IMR-90 (cell line): Measurements from ENCODE around the gene SIK3. TPM values are rescaled to one million over a fixed set of nuclear protein-coding genes. Genes with fewer than 3 reads are reported as not detected.

Experiments
- ATAC-seq: fragments of 200-7000 bp; cut with Tn5 transposase; 2 replicates; pipeline ENCODE4 v1.9.1; 2020; ENCODE audit warnings: low read depth, mild to moderate bottlenecking, moderate library complexity
- BruUV-seq: library from RNA; stranded (reverse); fragments of 400-500 nt; replicated peaks from 2 replicates; lab custom pipeline; 2021; lab: Mats Ljungman, UMichigan
- CTCF ChIA-PET: fragments of 300-600 bp; formaldehyde crosslinking; extraction: SDS; loops from one replicate; lab custom pipeline; 2021; ENCODE audit warnings: antibody characterized with exemption; lab: Yijun Ruan, JAX
- POLR2A ChIA-PET: fragments of 300-600 bp; sonication (Branson Sonifier 250); formaldehyde crosslinking; loops from one replicate; lab custom pipeline; 2022; ENCODE audit warnings: antibody characterized with exemption; ENCODE audit not compliant: unreplicated experiment; lab: Charles Lee
- DNase-seq: peaks from one replicate; pipeline ENCODE4 v3.0.0; 2013
- H2AFZ ChIP-seq: replicated peaks from 2 replicates; pipeline ENCODE3; 2013; ENCODE audit warnings: low read length, mild to moderate bottlenecking; ENCODE audit not compliant: poor library complexity
- H2AK5ac ChIP-seq: 2 replicates; pipeline ENCODE4 v1.6.1; 2013; ENCODE audit warnings: low read depth, low read length, inconsistent platforms
- H2AK9ac ChIP-seq: replicated peaks from 2 replicates; pipeline ENCODE3; 2013; ENCODE audit warnings: mild to moderate bottlenecking, low read depth, low read length, moderate library complexity; ENCODE audit not compliant: poor library complexity
- H2BK120ac ChIP-seq: 2 replicates; pipeline ENCODE4 v1.6.1; 2013; ENCODE audit warnings: low read depth, low read length, inconsistent platforms
- H2BK15ac ChIP-seq: 3 replicates; pipeline ENCODE4 v1.6.1; 2013; ENCODE audit warnings: low read depth, low read length, inconsistent platforms
- H2BK20ac ChIP-seq: 2 replicates; pipeline ENCODE4 v1.6.1; 2013; ENCODE audit warnings: low read depth, mild to moderate bottlenecking, inconsistent platforms, low read length, moderate library complexity
- H2BK5ac ChIP-seq: 2 replicates; pipeline ENCODE4 v1.6.1; 2013; ENCODE audit warnings: mild to moderate bottlenecking, low read depth, low read length, inconsistent platforms; ENCODE audit not compliant: poor library complexity, severe bottlenecking
- H3K14ac ChIP-seq: replicated peaks from 2 replicates; pipeline ENCODE4 v1.6.1; 2013; ENCODE audit warnings: low read depth, low read length, inconsistent platforms
- H3K18ac ChIP-seq: 2 replicates; pipeline ENCODE4 v1.6.1; 2013; ENCODE audit warnings: low read depth, low read length, control low read depth
- H3K23ac ChIP-seq: 2 replicates; pipeline ENCODE4 v1.6.1; 2013; ENCODE audit warnings: low read depth, low read length, inconsistent platforms
- H3K27ac ChIP-seq: 2 replicates; pipeline ENCODE4 v1.5.1; 2013; ENCODE audit warnings: mild to moderate bottlenecking, control low read depth, low read length; ENCODE audit not compliant: insufficient read depth
- H3K27me3 ChIP-seq: 2 replicates; pipeline ENCODE4 v1.6.1; 2013; ENCODE audit warnings: low read length; ENCODE audit not compliant: control insufficient read depth, insufficient read depth
- H3K36me3 ChIP-seq: 2 replicates; pipeline ENCODE4 v1.6.1; 2013; ENCODE audit warnings: low read length, mixed read lengths; ENCODE audit not compliant: control insufficient read depth, insufficient read depth
- H3K4ac ChIP-seq: 2 replicates; pipeline ENCODE4 v1.6.1; 2013; ENCODE audit warnings: low read depth, low read length, inconsistent platforms
- H3K4me1 ChIP-seq: 2 replicates; pipeline ENCODE4 v1.6.1; 2013; ENCODE audit warnings: low read length, mixed read lengths; ENCODE audit not compliant: control insufficient read depth, insufficient read depth
- H3K4me2 ChIP-seq: 2 replicates; pipeline ENCODE4 v1.6.1; 2013; ENCODE audit warnings: low read depth, mild to moderate bottlenecking, control low read depth, low read length, moderate library complexity
- H3K4me3 ChIP-seq: 2 replicates; pipeline ENCODE4 v1.5.1; 2013; ENCODE audit warnings: low read depth, mild to moderate bottlenecking, control low read depth, low read length, moderate library complexity; ENCODE audit not compliant: insufficient read depth
- H3K56ac ChIP-seq: 2 replicates; pipeline ENCODE4 v1.6.1; 2013; ENCODE audit warnings: low read length, inconsistent platforms; ENCODE audit not compliant: insufficient read depth; ENCODE audit errors: extremely low read depth
- H3K79me1 ChIP-seq, 2 experiments: 2 replicates each; pipeline ENCODE4 v1.6.1; 2013; ENCODE audit warnings: low read length in 2 of 2, inconsistent platforms in 1 of 2, low read depth in 1 of 2
- H3K9ac ChIP-seq: 2 replicates; pipeline ENCODE4 v1.6.1; 2013; ENCODE audit warnings: low read depth, low read length, control low read depth
- H3K9me1 ChIP-seq: 2 replicates; pipeline ENCODE4 v1.6.1; 2013; ENCODE audit warnings: low read length, inconsistent platforms; ENCODE audit not compliant: insufficient read depth
- H3K9me3 ChIP-seq: 2 replicates; pipeline ENCODE4 v1.6.1; 2013; ENCODE audit warnings: low read length; ENCODE audit not compliant: control insufficient read depth, insufficient read depth
- H4K20me1 ChIP-seq: 2 replicates; pipeline ENCODE4 v1.6.1; 2013; ENCODE audit warnings: low read length, inconsistent platforms; ENCODE audit not compliant: insufficient read depth
- H4K5ac ChIP-seq: 2 replicates; pipeline ENCODE4 v1.6.1; 2013; ENCODE audit warnings: mild to moderate bottlenecking, low read depth, low read length, control low read depth
- H4K8ac ChIP-seq, 2 experiments: 2 replicates each; pipeline ENCODE4 v1.6.1; 2013; ENCODE audit warnings: low read depth in 2 of 2, low read length in 2 of 2, control low read depth in 1 of 2, inconsistent platforms in 1 of 2
- H4K91ac ChIP-seq: 2 replicates; pipeline ENCODE4 v1.6.1; 2013; ENCODE audit warnings: low read depth, low read length, inconsistent platforms; ENCODE audit not compliant: insufficient read depth
- BHLHE40 ChIP-seq: fragments of 150-350 bp; IDR thresholded peaks from 2 replicates; pipeline ENCODE4 v1.6.1; 2016; ENCODE audit warnings: mild to moderate bottlenecking, low read depth, low read length
- CEBPB ChIP-seq: IDR thresholded peaks from 2 replicates; pipeline ENCODE4 v1.6.1; 2012; ENCODE audit warnings: low read depth, low read length, improper control_type of control experiment
- CHD1 ChIP-seq: IDR thresholded peaks from 2 replicates; pipeline ENCODE4 v1.6.1; 2012; ENCODE audit warnings: low read depth, low read length, improper control_type of control experiment
- CTCF ChIP-seq: conservative IDR thresholded peaks from 2 replicates; pipeline ENCODE4 v1.5.1; 2012; ENCODE audit warnings: mild to moderate bottlenecking, low read depth, low read length, improper control_type of control experiment
- ELK1 ChIP-seq: fragments of 150-350 bp; IDR thresholded peaks from 2 replicates; pipeline ENCODE4 v1.6.1; 2016; ENCODE audit warnings: low read depth, mild to moderate bottlenecking, low read length, moderate library complexity, borderline replicate concordance
- FOS ChIP-seq: fragments of 150-350 bp; IDR thresholded peaks from 2 replicates; pipeline ENCODE4 v1.6.1; 2016; ENCODE audit warnings: low read depth, low read length
- MAFK ChIP-seq: IDR thresholded peaks from 2 replicates; pipeline ENCODE4 v1.6.1; 2012; ENCODE audit warnings: low read depth, low read length, improper control_type of control experiment
- MAZ ChIP-seq: IDR thresholded peaks from 2 replicates; pipeline ENCODE4 v1.6.1; 2012; ENCODE audit warnings: low read depth, mild to moderate bottlenecking, low read length, improper control_type of control experiment, moderate library complexity, borderline replicate concordance
- MXI1 ChIP-seq: IDR thresholded peaks from 2 replicates; pipeline ENCODE4 v1.6.1; 2012; ENCODE audit warnings: low read depth, mild to moderate bottlenecking, low read length, moderate library complexity, borderline replicate concordance
- NFE2L2 ChIP-seq: fragments of 150-350 bp; IDR thresholded peaks from 2 replicates; pipeline ENCODE4 v1.6.1; 2016; ENCODE audit warnings: low read depth, mild to moderate bottlenecking, low read length
- POLR2A ChIP-seq: IDR thresholded peaks from 2 replicates; pipeline ENCODE4 v1.6.1; 2012; ENCODE audit warnings: mild to moderate bottlenecking, low read depth, low read length
- RAD21 ChIP-seq: IDR thresholded peaks from 2 replicates; pipeline ENCODE4 v1.6.1; 2012; ENCODE audit warnings: low read length, improper control_type of control experiment
- RCOR1 ChIP-seq: IDR thresholded peaks from 2 replicates; pipeline ENCODE4 v1.6.1; 2012; ENCODE audit warnings: mild to moderate bottlenecking, low read length, improper control_type of control experiment; ENCODE audit not compliant: insufficient replicate concordance
- RFX5 ChIP-seq: IDR thresholded peaks from 2 replicates; pipeline ENCODE4 v1.8.0; 2012; ENCODE audit warnings: low read depth, mild to moderate bottlenecking, low read length, moderate library complexity
- SMC3 ChIP-seq: fragments of 150-350 bp; IDR thresholded peaks from 2 replicates; pipeline ENCODE4 v1.6.1; 2016; ENCODE audit warnings: low read depth, mild to moderate bottlenecking, antibody characterized with exemption, low read length, moderate library complexity
- USF2 ChIP-seq: fragments of 150-350 bp; IDR thresholded peaks from 2 replicates; pipeline ENCODE4 v1.6.1; 2017; ENCODE audit warnings: mild to moderate bottlenecking, antibody characterized with exemption, low read length, low read depth
- WGBS, 2 experiments: methylation state at CpG; one replicate each; pipeline versions ENCODE4 v1.1.5 to v1.1.7; 2013; ENCODE audit warnings: missing lambda C conversion rate in 2 of 2; ENCODE audit not compliant: insufficient read length in 1 of 2; ENCODE audit errors: extremely low coverage in 2 of 2; 5-methylcytosine and 5-hydroxymethylcytosine counted together
- dilution Hi-C: fragments of 300-500 bp; cut with HindIII; formaldehyde crosslinking; loops from one replicate; pipeline ENCODE4 v1.14.3; 2018; ENCODE audit warnings: low sequenced_read_pairs; ENCODE audit not compliant: unreplicated experiment
- in situ Hi-C: fragments of 300-500 bp; cut with MboI; formaldehyde crosslinking; loops from 3 replicates; pipeline ENCODE4 v1.14.3; 2019; ENCODE audit warnings: low sequenced_read_pairs, inconsistent platforms, mixed read lengths
- intact Hi-C: fragments of 100-400 bp; cut with micrococcal nuclease; formaldehyde crosslinking; loops from 2 replicates; pipeline ENCODE4 v1.10.0; 2022
- polyA plus RNA-seq, 3 experiments: library from polyadenylated mRNA; depleted of rRNA; stranded (reverse); fragments of >200 nt; gene quantifications; 2 replicates each; pipeline ENCODE4 v1.2.3, GENCODE V29; 2012; ENCODE audit warnings: low replicate concordance in 1 of 3
- total RNA-seq: library from RNA; depleted of rRNA; stranded (reverse); fragments of >200 nt; gene quantifications from 2 replicates; pipeline ENCODE4 v1.2.3, GENCODE V29; 2012

Gene SIK3
- total and polyA plus RNA-seq, 2 of the 4 experiments (the other 2 are of a cell fraction): 8.2 to 9.1 TPM

GRCh38 chr11:116939499-116939898, 158.7 kb downstream of the SIK3 start:
- CTCF ChIA-PET: no interaction called here
- no TSS peak for BruUV-seq
- no peaks in the 10 kb centered on the region for H4K20me1 ChIP-seq
- H3K4me1 ChIP-seq: no peaks in the 10 kb centered on the region
- ATAC-seq (no peak), DNase-seq (no peak)
- H3K27me3 ChIP-seq: no peaks in the 10 kb centered on the region
- peaks cover 3% of the 10 kb centered on the region; the same call in 1 of the 2 replicates for H3K36me3 ChIP-seq
- peaks cover 4 to 5% of the 10 kb centered on the region in 2 experiments; a peak in 3 of 4 replicates for H3K79me1 ChIP-seq
- no CpG with 5 or more reads among the region's 1 CpG for WGBS, 2 experiments
- POLR2A ChIA-PET: no interaction called here
- no peak overlapping the region for H3K56ac ChIP-seq
- no peaks in the 10 kb centered on the region for H3K9me1 ChIP-seq
- no peak overlapping the region for H2AK9ac ChIP-seq
- no peak overlapping the region for H3K18ac ChIP-seq
- no peaks in the 10 kb centered on the region for H3K9me3 ChIP-seq
- H3K14ac ChIP-seq: no peak overlapping the region
- H3K23ac ChIP-seq: no peak overlapping the region
- H2AFZ ChIP-seq: no peak overlapping the region
- H2BK20ac ChIP-seq: no peak overlapping the region
- no peak overlapping the region for H3K4me2 ChIP-seq
- H3K27ac ChIP-seq: no peak overlapping the region
- dilution Hi-C loops (no loop called here), intact Hi-C loops (no loop called here), in situ Hi-C loops (no loop called here)
- H2BK15ac ChIP-seq: no peak overlapping the region
- no peak overlapping the region for H4K91ac ChIP-seq
- TF ChIP-seq RFX5 (no peak), MAZ (no peak), POLR2A (no peak), CTCF (no peak), SMC3 (no peak), MAFK (no peak), CEBPB (no peak), FOS (no peak), CHD1 (no peak), NFE2L2 (no peak), RCOR1 (no peak), RAD21 (no peak), ELK1 (no peak), BHLHE40 (no peak), USF2 (no peak), MXI1 (no peak)
- no peak overlapping the region for H2BK5ac ChIP-seq
- no peak overlapping the region for H3K4ac ChIP-seq
- H3K4me3 ChIP-seq: no peak overlapping the region
- H2BK120ac ChIP-seq: no peak overlapping the region
- no peak overlapping the region for H3K9ac ChIP-seq
- H4K8ac ChIP-seq: no peak overlapping the region
- no peak overlapping the region for H2AK5ac ChIP-seq
- H4K5ac ChIP-seq: no peak overlapping the region
